PC-9 (cell line): ENCODE results near the gene OAT.

Experiments
- EZH2 ChIP-seq: fragments of 200-600 bp; sonication (generic); IDR thresholded peaks from 2 replicates; pipeline ENCODE4 v1.8.0; 2017; ENCODE audit warnings: antibody characterized with exemption, low read depth
- TF ChIP-seq, protein P1 (sequence below): fragments of 200-600 bp; sonication (generic); conservative IDR thresholded peaks from 2 replicates; pipeline ENCODE4 v1.6.1; 2017; ENCODE audit warnings: mixed run types, antibody characterized with exemption, mild to moderate bottlenecking, moderate library complexity

DNA sequence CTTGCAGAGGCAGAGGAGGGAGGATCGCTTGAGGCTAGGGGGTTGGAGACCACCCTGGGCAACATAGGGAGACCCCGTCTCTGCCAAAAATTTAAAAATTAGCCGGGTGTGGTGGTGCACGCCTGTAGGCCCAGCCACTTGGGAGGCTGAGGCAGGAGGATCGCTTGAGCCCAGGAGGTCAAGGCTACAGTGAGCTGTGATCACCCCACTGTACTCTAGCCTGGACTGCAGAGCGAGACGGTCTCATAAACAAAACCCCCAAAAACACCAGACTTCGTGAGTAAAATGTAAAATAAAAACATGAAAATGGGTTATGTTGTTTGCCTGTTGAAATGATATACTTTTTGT, 43.6 kb upstream of the OAT start:
- TF ChIP-seq, protein P1, sequence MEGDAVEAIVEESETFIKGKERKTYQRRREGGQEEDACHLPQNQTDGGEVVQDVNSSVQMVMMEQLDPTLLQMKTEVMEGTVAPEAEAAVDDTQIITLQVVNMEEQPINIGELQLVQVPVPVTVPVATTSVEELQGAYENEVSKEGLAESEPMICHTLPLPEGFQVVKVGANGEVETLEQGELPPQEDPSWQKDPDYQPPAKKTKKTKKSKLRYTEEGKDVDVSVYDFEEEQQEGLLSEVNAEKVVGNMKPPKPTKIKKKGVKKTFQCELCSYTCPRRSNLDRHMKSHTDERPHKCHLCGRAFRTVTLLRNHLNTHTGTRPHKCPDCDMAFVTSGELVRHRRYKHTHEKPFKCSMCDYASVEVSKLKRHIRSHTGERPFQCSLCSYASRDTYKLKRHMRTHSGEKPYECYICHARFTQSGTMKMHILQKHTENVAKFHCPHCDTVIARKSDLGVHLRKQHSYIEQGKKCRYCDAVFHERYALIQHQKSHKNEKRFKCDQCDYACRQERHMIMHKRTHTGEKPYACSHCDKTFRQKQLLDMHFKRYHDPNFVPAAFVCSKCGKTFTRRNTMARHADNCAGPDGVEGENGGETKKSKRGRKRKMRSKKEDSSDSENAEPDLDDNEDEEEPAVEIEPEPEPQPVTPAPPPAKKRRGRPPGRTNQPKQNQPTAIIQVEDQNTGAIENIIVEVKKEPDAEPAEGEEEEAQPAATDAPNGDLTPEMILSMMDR: no peak
- no peak for TF ChIP-seq EZH2
